HL-60/S4 treated with retinoic acid at 250 ng/mL for 4 days and 3 days (cell line): ENCODE results near the gene UBE2D3.
"Not testable (repeated sequence)": the region's sequence is repeated elsewhere in the genome, so short reads cannot be mapped to it uniquely, and the experiment has no call there.

Experiments used
- in situ Hi-C: fragments of 300-500 bp; cut with MboI; formaldehyde crosslinking; loops from 2 replicates; pipeline ENCODE4 v1.7.0; 2022; ENCODE audit warnings: low sequenced_read_pairs

The UBE2D3 gene

GRCh38 chr4:102832105-102832504 is 4.8 kb upstream of the UBE2D3 start:
- in situ Hi-C loops, result no loop called here

DNA sequence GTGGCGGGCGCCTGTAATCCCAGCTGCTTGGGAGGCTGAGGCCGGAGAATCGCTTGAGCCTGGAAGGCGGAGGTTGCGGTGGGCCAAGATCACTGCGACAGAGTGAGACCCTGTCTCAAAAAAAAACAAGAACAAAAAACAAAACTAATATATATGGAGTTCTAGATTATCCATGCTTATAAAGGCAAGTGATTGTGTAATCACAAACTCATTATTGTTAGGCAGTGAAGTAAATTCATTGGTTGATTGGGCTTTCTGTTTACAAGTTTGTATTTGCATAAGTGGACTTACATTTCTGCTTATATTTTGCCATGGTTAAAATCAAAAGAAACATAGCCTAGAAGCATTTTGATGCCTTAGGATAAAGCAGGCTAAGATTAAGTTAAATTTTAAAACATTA is 2.5 kb upstream of the UBE2D3 start:
- in situ Hi-C loops, result no loop called here

DNA sequence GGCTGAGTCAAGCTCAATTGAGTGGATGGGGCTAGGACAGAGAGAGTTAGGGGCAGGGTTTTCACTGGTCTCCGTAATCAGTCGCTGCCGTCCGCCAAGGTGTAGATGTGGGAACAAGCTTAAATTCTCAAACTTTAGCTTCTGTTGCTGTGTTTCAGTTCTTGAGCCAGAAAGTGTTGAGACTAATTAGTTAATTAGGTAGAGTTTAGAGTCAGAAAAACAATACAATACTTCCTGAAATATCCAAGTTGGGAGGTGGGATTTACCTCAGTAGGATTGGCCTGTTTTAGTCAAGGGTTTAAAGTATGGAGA is 1.1 kb upstream of the UBE2D3 start:
- in situ Hi-C loops, result no loop called here

DNA sequence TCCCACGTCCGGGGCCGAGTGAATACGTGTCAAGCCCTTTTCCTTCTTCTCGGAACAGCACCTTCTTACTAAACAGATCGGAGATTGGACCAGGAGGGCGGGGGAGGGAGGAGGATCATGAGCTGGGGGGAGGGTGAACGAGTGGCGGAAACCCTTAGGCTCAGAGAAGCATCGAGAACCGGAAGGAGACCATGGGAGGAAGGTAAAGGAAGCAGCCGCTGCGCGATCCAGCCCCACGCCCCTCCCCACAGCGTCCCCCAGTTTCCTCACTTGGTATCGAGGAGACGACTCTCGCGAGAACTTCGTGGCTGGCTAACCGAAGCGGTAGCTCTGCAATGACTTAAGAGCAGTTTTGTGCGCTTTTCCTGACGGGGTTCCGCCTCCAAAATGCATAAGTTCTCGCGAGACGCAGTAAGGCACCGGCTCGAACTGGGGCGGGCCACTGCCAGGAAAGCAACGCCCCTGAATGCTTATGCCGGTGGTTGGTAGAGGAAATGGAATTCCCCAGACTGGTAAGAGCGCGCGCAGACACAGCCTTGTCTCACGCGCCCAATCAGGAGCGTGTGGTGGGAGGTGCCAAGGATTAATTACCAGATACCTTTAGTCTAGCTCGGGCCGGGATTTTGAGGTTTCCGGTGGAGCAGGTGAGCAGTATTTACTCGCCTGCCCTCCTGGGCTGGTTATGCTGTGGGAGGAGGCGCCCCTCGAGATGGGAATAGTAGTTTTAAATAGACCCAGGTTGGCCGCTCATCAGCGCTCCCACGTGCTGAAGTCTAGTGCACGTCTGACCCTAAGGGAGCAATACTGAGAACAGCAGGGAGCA is 534 bp upstream of the UBE2D3 start:
- in situ Hi-C loops, result no loop called here

GRCh38 chr4:102826105-102826889 is 1.1 kb downstream of the UBE2D3 start:
- in situ Hi-C loops, result no loop called here

GRCh38 chr4:102825261-102826091 is 1.9 kb downstream of the UBE2D3 start:
- in situ Hi-C loops, result no loop called here

DNA sequence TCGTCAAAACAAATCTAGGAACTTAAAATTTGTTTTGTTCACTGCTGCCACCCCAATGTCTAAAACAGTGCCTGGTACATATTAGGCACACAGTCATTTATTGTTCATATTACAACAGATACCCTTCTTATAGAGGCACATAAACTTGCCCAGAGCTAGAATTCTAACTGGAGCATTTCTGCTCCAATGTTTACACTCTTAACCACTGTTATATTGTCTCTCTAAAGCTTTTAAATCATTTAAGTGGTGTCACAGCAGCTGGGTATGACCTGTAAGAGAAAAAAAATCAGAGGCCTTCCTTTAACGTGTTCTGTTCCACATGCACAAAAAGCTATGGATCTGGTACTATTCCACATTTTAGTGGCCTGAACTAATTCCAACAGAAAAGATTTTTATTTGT is 3.0 kb downstream of the UBE2D3 start:
- in situ Hi-C loops, result no loop called here

- in situ Hi-C loops, result no loop called here
Observed at GRCh38 chr4:102823897-102824296, 3.5 kb downstream of the UBE2D3 start.

GRCh38 chr4:102823464-102823863 is 3.9 kb downstream of the UBE2D3 start:
- in situ Hi-C loops, result no loop called here

DNA sequence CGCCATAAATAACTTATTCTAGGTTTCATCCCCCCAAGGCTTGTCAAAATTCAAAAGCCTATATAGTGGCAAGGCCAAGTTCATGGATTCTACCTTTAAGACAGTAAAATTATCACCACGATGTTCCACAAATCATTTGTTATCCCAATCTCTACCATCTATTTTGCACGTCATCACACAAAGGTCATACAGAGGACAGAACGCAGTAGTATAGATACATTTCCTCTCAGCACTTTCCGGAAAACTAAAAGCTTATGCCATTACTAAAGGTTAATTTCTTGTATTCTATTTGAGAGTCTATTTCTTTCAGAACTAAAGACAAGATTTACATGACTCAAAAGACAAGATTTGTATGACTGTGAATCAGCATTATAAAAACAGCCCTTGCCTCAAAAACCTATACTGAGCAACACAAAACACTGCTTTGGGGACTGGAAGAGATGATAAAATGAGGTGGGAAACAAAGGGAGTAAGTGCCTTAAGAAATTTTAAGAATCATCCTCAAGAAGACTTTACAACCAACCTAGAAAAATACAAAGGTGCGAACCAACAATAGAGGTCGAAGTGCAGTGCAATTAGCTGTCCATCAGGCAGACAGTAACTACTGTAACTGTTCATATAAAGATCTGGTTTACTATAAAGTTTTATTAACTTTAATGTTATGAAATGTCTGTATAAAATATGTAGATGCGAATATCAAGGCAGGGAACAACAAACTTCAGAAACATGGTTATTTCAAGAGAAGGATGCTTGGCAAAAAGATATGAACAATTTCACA is 7.6 kb downstream of the UBE2D3 start:
- in situ Hi-C loops, result no loop called here

- in situ Hi-C loops, result not testable (repeated sequence)
Observed at GRCh38 chr4:102819100-102819499, 8.3 kb downstream of the UBE2D3 start.

- in situ Hi-C loops, result no loop called here
Observed at GRCh38 chr4:102817613-102818268, 9.6 kb downstream of the UBE2D3 start.

- in situ Hi-C loops, result no loop called here
Observed at GRCh38 chr4:102817021-102817605, 10.2 kb downstream of the UBE2D3 start.

DNA sequence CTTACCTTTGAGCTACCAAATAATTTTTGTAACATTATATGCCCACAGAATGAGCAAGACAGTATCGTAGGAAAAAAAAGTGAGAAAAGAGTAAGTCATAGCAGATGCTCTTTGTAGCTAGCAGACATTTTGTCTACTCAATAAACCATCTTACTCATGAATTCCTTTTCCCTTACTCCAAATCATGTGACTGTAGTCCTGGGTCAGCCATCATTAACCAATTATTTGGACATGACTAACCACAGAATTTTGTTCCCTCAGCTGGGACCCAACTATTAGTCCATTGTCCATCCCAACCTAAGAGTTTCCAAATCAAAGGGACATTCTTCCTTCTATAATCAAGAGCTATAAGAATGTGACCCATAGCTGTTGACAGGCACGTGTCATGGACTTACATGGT is 11.4 kb downstream of the UBE2D3 start:
- in situ Hi-C loops, result no loop called here

DNA sequence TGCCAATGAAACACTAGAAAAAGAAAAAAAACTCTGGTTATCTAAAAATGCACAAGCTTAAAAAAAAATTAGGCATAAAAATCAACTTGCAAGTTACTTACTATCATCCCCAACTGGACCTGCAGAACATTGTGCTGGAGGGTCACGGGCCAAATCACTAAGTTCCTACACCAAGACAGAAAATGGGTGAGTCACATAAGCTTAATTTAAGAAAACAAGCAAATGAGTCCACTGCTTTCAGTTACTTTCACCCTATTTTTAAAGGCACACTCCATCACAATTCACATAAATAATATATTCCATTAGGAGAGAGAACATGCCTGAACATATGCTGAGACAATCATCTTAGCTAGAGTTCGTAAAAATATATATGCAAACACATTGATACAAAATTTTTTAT is 17.7 kb downstream of the UBE2D3 start:
- in situ Hi-C loops, result no loop called here

DNA sequence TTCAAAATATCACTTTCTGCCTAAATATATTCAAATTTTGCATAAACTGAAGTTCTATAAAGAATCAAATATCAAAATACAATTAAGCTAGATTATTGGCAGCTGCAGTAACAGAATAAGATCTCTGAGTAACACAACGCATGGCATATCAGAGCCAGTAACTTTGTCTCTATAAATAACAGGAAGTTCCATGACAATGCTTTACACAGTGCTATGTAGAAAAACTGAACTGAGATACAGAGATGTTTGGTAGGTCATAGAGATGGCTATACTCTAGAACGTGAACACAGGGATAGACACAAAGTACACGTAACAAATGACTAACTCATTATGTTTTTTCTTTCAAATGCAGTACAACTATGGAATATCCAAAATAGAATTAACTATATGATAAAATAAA is 18.2 kb downstream of the UBE2D3 start:
- in situ Hi-C loops, result no loop called here

- in situ Hi-C loops, result no loop called here
Observed at GRCh38 chr4:102808009-102808408, 19.3 kb downstream of the UBE2D3 start.

GRCh38 chr4:102807345-102807744 is 20.0 kb downstream of the UBE2D3 start:
- in situ Hi-C loops, result no loop called here

GRCh38 chr4:102799816-102800215 is 27.5 kb downstream of the UBE2D3 start:
- in situ Hi-C loops, result no loop called here

DNA sequence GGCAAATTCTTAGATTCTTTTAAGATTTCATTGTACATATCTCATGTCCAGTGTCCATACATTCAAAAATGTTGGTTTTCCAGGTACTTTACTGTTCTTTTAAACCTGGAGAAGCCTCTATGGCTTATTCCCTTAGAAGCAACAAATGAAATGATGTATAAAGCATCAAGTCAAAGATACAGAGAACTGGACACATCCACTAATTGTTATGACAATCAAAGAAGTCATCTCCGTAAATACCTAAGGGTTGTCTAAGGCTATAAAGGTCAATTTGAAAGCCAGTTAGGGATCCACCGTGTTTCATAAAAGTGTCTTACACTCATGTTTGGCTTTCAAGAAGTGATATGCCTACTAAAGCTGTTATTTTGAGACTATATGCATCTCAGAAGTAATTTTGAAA is 32.4 kb downstream of the UBE2D3 start:
- in situ Hi-C loops, result no loop called here
